Prostate gland (tissue), 2 donors: Measurements from ENCODE around the gene BRSK2. TPM values are rescaled to one million over a fixed set of nuclear protein-coding genes. Genes with fewer than 3 reads are reported as not detected.
"Not testable (repeated sequence)": the region's sequence is repeated elsewhere in the genome, so short reads cannot be mapped to it uniquely, and the experiment has no call there.

Experiments used
- DNase-seq: peaks from one replicate; pipeline ENCODE4 v3.0.0-alpha.2; 2019; ENCODE audit warnings: low spot score
- H3K27ac ChIP-seq, 2 donors: fragments of 200-600 bp; sonication (generic); 2 replicates each; pipeline ENCODE4 v1.5.1; 2017 to 2019
- H3K27me3 ChIP-seq: fragments of 200-600 bp; sonication (generic); replicated peaks from 2 replicates; pipeline ENCODE4 v1.5.1; 2019; ENCODE audit not compliant: insufficient read depth
- H3K36me3 ChIP-seq, 2 donors: fragments of 200-600 bp; sonication (generic); 1 replicate in 1 of 2; 2 replicates in 1 of 2; pipeline versions ENCODE4 v1.5.1 to v1.8.1; 2017 to 2019
- H3K4me1 ChIP-seq: fragments of 200-600 bp; sonication (generic); replicated peaks from 2 replicates; pipeline ENCODE4 v1.5.1; 2019
- H3K4me3 ChIP-seq, 2 donors: fragments of 200-600 bp; sonication (generic); 2 replicates each; pipeline ENCODE4 v1.5.1; 2017 to 2019
- H3K9me3 ChIP-seq: fragments of 200-600 bp; sonication (generic); 2 replicates; pipeline ENCODE4 v1.5.1; 2017
- CTCF ChIP-seq, 4 experiments: fragments of 200-600 bp in 2 of 4; fragments of 450-650 bp in 2 of 4; sonication (generic) in 2 of 4; IDR thresholded peaks; 1 replicate in 3 of 4; 2 replicates in 1 of 4; pipeline ENCODE4 v1.5.1; 2016 to 2019; ENCODE audit warnings: antibody characterized with exemption in 4 of 4, mild to moderate bottlenecking in 2 of 4, moderate library complexity in 2 of 4
- POLR2A ChIP-seq: fragments of 450-650 bp; IDR thresholded peaks from one replicate; pipeline ENCODE4 v1.6.1; 2016; ENCODE audit warnings: antibody characterized with exemption, mild to moderate bottlenecking
- POLR2AphosphoS5 ChIP-seq: sonication (generic); formaldehyde crosslinking; IDR thresholded peaks from one replicate; pipeline ENCODE4 v1.6.1; 2017; ENCODE audit warnings: antibody characterized with exemption
- WGBS: methylation state at CpG from one replicate; pipeline ENCODE4 v1.1.5; 2018; 5-methylcytosine and 5-hydroxymethylcytosine counted together
- intact Hi-C: fragments of 100-400 bp; cut with DNase I; formaldehyde crosslinking; loops from one replicate; pipeline ENCODE4 v1.14.2; 2022
- total RNA-seq, 2 donors: library from RNA; depleted of rRNA; stranded (reverse); fragments of >200 nt; gene quantifications; one replicate each; pipeline ENCODE4 v1.1.0, GENCODE V29; 2016

Gene BRSK2
- total RNA-seq, 2 donors from 2014 or later = 0.96 to 29.7 TPM

GRCh38 chr11:1356007-1356435 is 33.7 kb upstream of the BRSK2 start:
- Histone ChIP-seq H3K27me3 (no peaks in the 10 kb centered on the region), H3K4me1 (no peaks in the 10 kb centered on the region), H3K4me3 (no peak overlapping the region), H3K9me3 (no peaks in the 10 kb centered on the region), H3K27ac (no peak overlapping the region), H3K36me3 (no peaks in the 10 kb centered on the region)
- WGBS = 49% methylated on average over 14 of the region's 14 CpGs
- no peak for DNase-seq
- intact Hi-C loops = no loop called here
- no peak for TF ChIP-seq POLR2A
- TF ChIP-seq CTCF (IDR thresholded peaks at IDR 0.05) = no peak
- no peak for TF ChIP-seq POLR2AphosphoS5

GRCh38 chr11:1356478-1356960 is 33.2 kb upstream of the BRSK2 start:
- intact Hi-C loops = no loop called here
- 93% methylated on average over 13 of the region's 13 CpGs for WGBS
- Histone ChIP-seq H3K27me3 (no peaks in the 10 kb centered on the region), H3K4me1 (no peaks in the 10 kb centered on the region), H3K4me3 (no peak overlapping the region), H3K27ac (no peak overlapping the region), H3K36me3 (no peaks in the 10 kb centered on the region), H3K9me3 (no peaks in the 10 kb centered on the region)
- no peak for TF ChIP-seq POLR2AphosphoS5
- TF ChIP-seq POLR2A = no peak
- no peak for TF ChIP-seq CTCF (IDR thresholded peaks at IDR 0.05)
- DNase-seq = no peak

GRCh38 chr11:1358286-1358685 is 31.4 kb upstream of the BRSK2 start:
- Histone ChIP-seq H3K9me3 (no peaks in the 10 kb centered on the region), H3K4me1 (no peaks in the 10 kb centered on the region), H3K4me3 (no peak overlapping the region), H3K36me3 (no peaks in the 10 kb centered on the region), H3K27ac (peak overlapping the region in 1 of 2 donors; percentile 18), H3K27me3 (no peaks in the 10 kb centered on the region)
- peak; percentile 51 for DNase-seq
- intact Hi-C loops = no loop called here
- 40% methylated on average over 13 of the region's 16 CpGs for WGBS
- peak; percentile 18 for TF ChIP-seq POLR2AphosphoS5
- TF ChIP-seq CTCF (IDR thresholded peaks at IDR 0.05) = no peak
- TF ChIP-seq POLR2A = no peak

GRCh38 chr11:1358931-1359330 is 30.8 kb upstream of the BRSK2 start:
- H3K27me3 ChIP-seq, H3K4me1 ChIP-seq, intact Hi-C loops, DNase-seq, H3K4me3 ChIP-seq, H3K36me3 ChIP-seq, H3K9me3 ChIP-seq: not testable (repeated sequence)
- WGBS = 89% methylated on average over 17 of the region's 17 CpGs
- peak overlapping the region in 1 of 2 donors; percentile 18 for H3K27ac ChIP-seq

- Histone ChIP-seq H3K27ac (no peak overlapping the region), H3K4me3 (no peak overlapping the region), H3K4me1 (no peaks in the 10 kb centered on the region), H3K36me3 (no peaks in the 10 kb centered on the region), H3K9me3 (no peaks in the 10 kb centered on the region), H3K27me3 (no peaks in the 10 kb centered on the region)
- intact Hi-C loops = no loop called here
- no peak for DNase-seq
- TF ChIP-seq CTCF (IDR thresholded peaks at IDR 0.05) (no peak), POLR2AphosphoS5 (no peak), POLR2A (no peak)
- WGBS = 84% methylated on average over 7 of the region's 16 CpGs
Measured at GRCh38 chr11:1359556-1359955, 30.2 kb upstream of the BRSK2 start.
